ENCODE results near the gene PKIG. TPM values are rescaled to one million over a fixed set of nuclear protein-coding genes. Genes with fewer than 3 reads are reported as not detected.

PKIG gene
- total and polyA plus RNA-seq, 2 of the 8 experiments (the other 6 are each of a cell fraction or from before 2014, with no cell fraction given) = 26.7 to 34.3 TPM

GRCh38 chr20:44615876-44616603, 33.7 kb downstream of the PKIG start:
- Histone ChIP-seq H3K36me3 (ENCODE audit: control insufficient read depth in 2 of 4, insufficient read depth in 4 of 4, low read length in 3 of 4) (peaks cover 0 to 10% (median 6%) of the 10 kb centered on the region in 4 experiments; a peak in 4 of 8 replicates), H2BK120ac (replicated peaks; ENCODE audit: low read depth, low read length) (no peak overlapping the region), H2BK15ac (ENCODE audit: low read length) (no peak overlapping the region), H3K9ac (replicated peaks in 1 of 4; ENCODE audit: extremely low read depth in 1 of 4, low read depth in 3 of 4, low read length in 3 of 4) (no peak overlapping the region), H4K91ac (replicated peaks; ENCODE audit: insufficient read length, low read length) (no peak overlapping the region), H3K4me2 (ENCODE audit: insufficient read depth in 1 of 2, low read depth in 2 of 2, low read length in 2 of 2) (peak overlapping the region in 1 of 2 experiments; percentile 49; a peak in 1 of 4 replicates), H3K4me3 (ENCODE audit: extremely low read depth in 1 of 4, insufficient read depth in 2 of 4, low read depth in 3 of 4, low read length in 4 of 4) (no peak overlapping the region), H4K8ac (ENCODE audit: extremely low read depth, insufficient read depth, low read length) (no peak overlapping the region), H2BK5ac (ENCODE audit: low read depth, low read length) (no peak overlapping the region), H4K5ac (ENCODE audit: insufficient read length, low read depth, low read length) (no peak overlapping the region), H4K20me1 (replicated peaks in 1 of 2; ENCODE audit: control insufficient read depth in 1 of 2, insufficient read depth in 2 of 2, low read length in 2 of 2) (peaks cover 3 to 10% of the 10 kb centered on the region in 2 experiments), H3K4me1 (replicated peaks in 1 of 4; ENCODE audit: control insufficient read depth in 3 of 4, insufficient read depth in 4 of 4, low read length in 3 of 4) (peaks cover 0 to 28% (median 15%) of the 10 kb centered on the region in 4 experiments; a peak in 6 of 7 replicates), H3K23ac (ENCODE audit: insufficient read length) (no peak overlapping the region), H3K4ac (replicated peaks; ENCODE audit: insufficient read length, low read depth, low read length) (no peak overlapping the region), H3K23me2 (ENCODE audit: low read depth, low read length) (no peaks in the 10 kb centered on the region), H3K27ac (ENCODE audit: low read depth, low read length) (no peak overlapping the region), H3K27me3 (replicated peaks in 1 of 4; ENCODE audit: control insufficient read depth in 3 of 4, extremely low read depth in 1 of 4, insufficient read depth in 3 of 4, low read length in 3 of 4) (peaks cover 0 to 3% (median 1%) of the 10 kb centered on the region in 4 experiments; a peak in 3 of 7 replicates), H3K9me3 (ENCODE audit: insufficient read depth in 2 of 2, low read depth in 1 of 2, low read length in 1 of 2) (no peaks in the 10 kb centered on the region), H3K79me2 (ENCODE audit: control insufficient read depth in 1 of 2, insufficient read depth in 2 of 2, low read length in 2 of 2) (no peaks in the 10 kb centered on the region), H2BK12ac (ENCODE audit: low read depth, low read length) (no peak overlapping the region), H3K14ac (ENCODE audit: insufficient read length) (no peak overlapping the region), H2BK20ac (ENCODE audit: low read length) (no peak overlapping the region; the same call in 1 of the 2 replicates), H3K79me1 (ENCODE audit: low read depth, low read length) (no peaks in the 10 kb centered on the region), H3K18ac (ENCODE audit: extremely low read depth, low read length) (no peak overlapping the region), H3K56ac (replicated peaks; ENCODE audit: insufficient read length, low read depth, low read length) (no peak overlapping the region), H2AK5ac (ENCODE audit: low read depth, low read length) (no peak overlapping the region), H2AFZ (ENCODE audit: low read length) (no peak overlapping the region)
- no peak for TF ChIP-seq SP2 (IDR thresholded peaks at IDR 0.05; ENCODE audit: low read length)
- TF ChIP-seq CTCF (IDR thresholded peaks at IDR 0.05; ENCODE audit: control extremely low read depth in 1 of 3, insufficient read depth in 1 of 3, low read depth in 1 of 3, low read length in 3 of 3) = peak in 2 of 3 experiments; percentile 6 to 12; a peak in 2 of 4 replicates
- TF ChIP-seq RAD21 (IDR thresholded peaks at IDR 0.05 in 1 of 2, conservative IDR thresholded peaks at IDR 0.05 in 1 of 2; ENCODE audit: low read depth in 2 of 2, low read length in 2 of 2) = no peak; a peak in 1 of 4 replicates
- no peak for TF ChIP-seq MAFK (IDR thresholded peaks at IDR 0.05; ENCODE audit: low read depth, low read length)
- no peak for TF ChIP-seq BRCA1 (IDR thresholded peaks at IDR 0.05; ENCODE audit: low read depth, low read length)
- TF ChIP-seq EGR1 (IDR thresholded peaks at IDR 0.05; ENCODE audit: borderline replicate concordance, low read depth, low read length) = no peak
- no peak for TF ChIP-seq CREB1 (IDR thresholded peaks at IDR 0.05)
- TF ChIP-seq EZH2 (IDR thresholded peaks at IDR 0.05; ENCODE audit: low read depth, low read length, severe bottlenecking) = no peak
- POLR2A ChIA-PET (ENCODE audit: partially characterized antibody) = interaction anchor here (1.2 to 3.8 kb wide), 3 partner anchors 10 to 140 kb away, joined by 4 to 12 read pairs (median 6); partner anchors contain the start of gene TTPAL
- 93% methylated on average over 14 of the region's 14 CpGs; no CpG with 5 or more reads in 1 of the 2 experiments for WGBS, 2 experiments (ENCODE audit: extremely low coverage in 1 of 2, insufficient coverage in 1 of 2, insufficient read length in 1 of 2, insufficient replicate concordance in 2 of 2, low coverage in 1 of 2, low lambda C conversion rate in 2 of 2, missing lambda C conversion rate in 1 of 2)
- no peak for FAIRE-seq
- DNase-seq (ENCODE audit: low read depth in 1 of 2, low spot score in 2 of 2) = no peak
- CTCF ChIA-PET (ENCODE audit: partially characterized antibody) = interaction anchor here (0.6 to 2.6 kb wide), 15 partner anchors 13 to 294 kb away, joined by 3 to 11 read pairs (median 4); partner anchors contain the start of genes PABPC1L and SERINC3
